Subcutaneous abdominal adipose tissue (tissue), 5 donors: Measurements from ENCODE around the gene ADIPOR2.

Source experiments
- H3K27ac ChIP-seq: one replicate; pipeline ENCODE4 v1.7.0; 2013; ENCODE audit warnings: low read depth, mild to moderate bottlenecking, inconsistent platforms, low read length, moderate library complexity
- H3K27me3 ChIP-seq, 5 donors: one replicate each; pipeline ENCODE4 v1.7.0; 2013; ENCODE audit warnings: low read length in 5 of 5, inconsistent platforms in 1 of 5; ENCODE audit not compliant: control insufficient read depth in 5 of 5, insufficient read depth in 4 of 5
- H3K36me3 ChIP-seq, 5 donors: one replicate each; pipeline ENCODE4 v1.7.0; 2013; ENCODE audit warnings: low read length in 5 of 5; ENCODE audit not compliant: control insufficient read depth in 5 of 5, insufficient read depth in 5 of 5
- H3K4me1 ChIP-seq, 5 donors: one replicate each; pipeline ENCODE4 v1.7.0; 2013; ENCODE audit warnings: low read length in 5 of 5, mild to moderate bottlenecking in 3 of 5, moderate library complexity in 1 of 5; ENCODE audit not compliant: control insufficient read depth in 5 of 5, insufficient read depth in 5 of 5
- H3K4me3 ChIP-seq, 5 donors: one replicate each; pipeline ENCODE4 v1.7.0; 2013; ENCODE audit warnings: low read length in 5 of 5, low read depth in 1 of 5
- H3K9ac ChIP-seq, 5 donors: one replicate each; pipeline ENCODE4 v1.7.0; 2013; ENCODE audit warnings: low read length in 5 of 5, mild to moderate bottlenecking in 4 of 5, moderate library complexity in 3 of 5
- H3K9me3 ChIP-seq, 5 donors: one replicate each; pipeline ENCODE4 v1.7.0; 2013; ENCODE audit warnings: low read length in 5 of 5; ENCODE audit not compliant: control insufficient read depth in 5 of 5
- donor health status: healthy.
- donor health status: healthy.
- donor health status: healthy.
- donor health status: healthy.
- donor health status: healthy.

ADIPOR2 gene

DNA sequence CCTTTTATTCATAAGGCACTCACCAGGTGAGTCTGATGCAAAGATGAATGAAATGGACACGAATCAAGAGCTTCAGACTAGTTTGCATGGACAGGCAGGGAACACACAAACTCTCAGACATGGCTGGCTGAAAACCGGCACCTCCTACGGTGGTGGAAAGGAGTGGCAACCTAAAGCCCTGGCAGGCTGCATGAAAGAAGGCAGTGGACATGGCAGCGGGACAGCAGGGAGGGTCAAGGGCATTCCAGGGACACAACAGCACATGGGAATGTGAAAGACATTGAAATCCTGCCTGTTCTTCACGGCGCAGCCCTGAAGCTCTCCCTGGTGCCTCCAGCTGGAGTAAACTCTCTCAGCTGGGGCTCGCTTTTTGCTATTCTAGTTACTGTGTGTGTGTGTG lies 112.9 kb downstream of the ADIPOR2 start:
- H3K27me3 ChIP-seq: no peaks in the 10 kb centered on the region
- no peaks in the 10 kb centered on the region for H3K9me3 ChIP-seq
- H3K4me1 ChIP-seq: peaks cover 0 to 27% (median 17%) of the 10 kb centered on the region in 5 donors
- no peak overlapping the region for H3K9ac ChIP-seq
- no peak overlapping the region for H3K27ac ChIP-seq
- H3K36me3 ChIP-seq: no peaks in the 10 kb centered on the region
- H3K4me3 ChIP-seq: no peak overlapping the region

GRCh38 chr12:1804545-1805332 lies 113.9 kb downstream of the ADIPOR2 start:
- Histone ChIP-seq H3K9me3 (no peaks in the 10 kb centered on the region), H3K4me3 (no peak overlapping the region), H3K36me3 (no peaks in the 10 kb centered on the region), H3K4me1 (peaks cover 0 to 32% (median 19%) of the 10 kb centered on the region in 5 donors), H3K27me3 (no peaks in the 10 kb centered on the region), H3K9ac (no peak overlapping the region), H3K27ac (no peak overlapping the region)

DNA sequence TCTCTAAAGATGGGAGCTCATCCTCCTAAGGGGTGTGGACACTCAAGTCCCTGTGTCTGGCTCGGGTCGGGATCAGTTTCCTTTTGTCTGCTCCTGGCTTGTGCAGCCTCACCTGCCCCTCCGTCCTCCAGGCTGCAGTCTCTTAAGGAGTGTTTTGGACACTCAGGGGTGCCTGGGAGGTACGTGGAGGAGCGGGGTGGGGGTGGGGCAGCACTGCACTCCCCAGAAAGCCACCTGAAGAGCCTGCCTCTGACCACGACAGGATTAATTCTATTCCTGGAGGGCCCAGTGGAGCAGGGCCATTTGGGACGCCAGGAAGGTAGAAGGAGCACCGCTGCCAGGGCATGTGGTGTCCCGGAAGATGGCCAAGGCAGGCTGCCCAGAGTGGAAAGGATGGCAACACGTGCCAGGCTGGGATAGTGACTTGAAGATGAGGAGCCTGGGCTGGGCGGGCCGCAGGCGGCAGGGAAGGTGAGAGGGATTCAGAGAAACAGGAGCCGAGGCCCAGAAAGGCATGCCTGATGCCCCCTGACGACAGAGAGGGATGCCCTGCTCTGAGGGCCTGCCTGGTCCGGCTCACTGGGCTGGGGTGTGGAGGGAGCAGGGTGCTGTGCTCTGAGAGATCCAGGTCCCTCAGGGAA lies 114.7 kb downstream of the ADIPOR2 start:
- Histone ChIP-seq H3K36me3 (no peaks in the 10 kb centered on the region), H3K9ac (peak overlapping the region in 1 of 5 donors; percentile 18), H3K27ac (no peak overlapping the region), H3K9me3 (no peaks in the 10 kb centered on the region), H3K4me1 (peaks cover 0 to 40% (median 27%) of the 10 kb centered on the region in 5 donors), H3K27me3 (no peaks in the 10 kb centered on the region), H3K4me3 (no peak overlapping the region)

- Histone ChIP-seq H3K9ac (peak overlapping the region in 1 of 5 donors; percentile 1), H3K36me3 (no peaks in the 10 kb centered on the region), H3K4me3 (no peak overlapping the region), H3K27me3 (no peaks in the 10 kb centered on the region), H3K27ac (no peak overlapping the region), H3K4me1 (peaks cover 0 to 45% (median 31%) of the 10 kb centered on the region in 5 donors), H3K9me3 (no peaks in the 10 kb centered on the region)
Measured at GRCh38 chr12:1806301-1807086, 115.6 kb downstream of the ADIPOR2 start.

DNA sequence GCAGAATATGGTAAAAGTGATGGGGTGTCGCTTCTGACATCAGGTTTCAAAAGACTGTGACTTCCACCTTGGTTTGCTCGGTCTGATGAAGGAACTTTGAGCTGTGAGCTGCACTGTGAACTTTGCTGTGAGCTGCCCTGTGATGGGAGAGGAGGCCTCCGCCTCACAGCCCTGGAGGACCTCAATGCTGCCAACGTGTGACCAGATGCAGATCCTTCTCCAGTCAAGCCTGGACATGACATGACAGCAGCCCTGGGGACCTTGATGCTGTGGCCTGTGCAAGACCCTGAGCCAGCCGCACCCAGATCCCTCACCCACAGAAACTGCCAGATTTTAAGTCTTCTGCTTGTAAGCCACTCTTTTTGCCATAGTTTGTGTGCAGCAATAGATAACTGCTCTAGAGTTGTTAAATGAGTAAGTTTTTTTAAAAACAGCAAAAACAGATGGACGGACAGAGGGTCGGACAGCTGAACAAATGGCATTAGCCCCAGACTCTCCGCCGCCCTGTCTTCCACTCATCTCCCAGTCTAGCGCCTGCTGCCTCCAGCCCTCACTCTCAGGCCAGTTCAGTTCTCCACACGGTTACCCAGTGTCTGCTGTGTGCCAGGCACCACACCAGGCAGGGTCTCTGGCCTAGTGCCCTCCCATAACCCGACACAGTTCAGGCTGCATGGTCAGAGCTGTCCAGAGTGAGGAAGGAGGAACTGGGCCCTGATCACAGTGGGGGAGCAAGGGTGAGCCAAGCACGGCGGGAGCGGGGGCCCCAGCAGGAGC lies 116.4 kb downstream of the ADIPOR2 start:
- no peak overlapping the region for H3K4me3 ChIP-seq
- H3K9ac ChIP-seq: no peak overlapping the region
- no peaks in the 10 kb centered on the region for H3K9me3 ChIP-seq
- no peaks in the 10 kb centered on the region for H3K36me3 ChIP-seq
- peaks cover 0 to 50% (median 35%) of the 10 kb centered on the region in 5 donors for H3K4me1 ChIP-seq
- H3K27me3 ChIP-seq: peaks cover 0 to 4% (median 0%) of the 10 kb centered on the region in 5 donors
- H3K27ac ChIP-seq: no peak overlapping the region

- Histone ChIP-seq H3K4me3 (no peak overlapping the region), H3K27me3 (peaks cover 0 to 4% (median 0%) of the 10 kb centered on the region in 5 donors), H3K9ac (no peak overlapping the region), H3K36me3 (no peaks in the 10 kb centered on the region), H3K27ac (no peak overlapping the region), H3K4me1 (peaks cover 0 to 60% (median 38%) of the 10 kb centered on the region in 5 donors), H3K9me3 (no peaks in the 10 kb centered on the region)
Measured at GRCh38 chr12:1808036-1808797, 117.3 kb downstream of the ADIPOR2 start.

- H3K27me3 ChIP-seq: peaks cover 0 to 4% (median 0%) of the 10 kb centered on the region in 5 donors
- no peak overlapping the region for H3K27ac ChIP-seq
- no peak overlapping the region for H3K4me3 ChIP-seq
- no peak overlapping the region for H3K9ac ChIP-seq
- H3K4me1 ChIP-seq: peaks cover 0 to 67% (median 46%) of the 10 kb centered on the region in 5 donors
- H3K36me3 ChIP-seq: no peaks in the 10 kb centered on the region
- no peaks in the 10 kb centered on the region for H3K9me3 ChIP-seq
Measured at GRCh38 chr12:1808798-1809480, 118.1 kb downstream of the ADIPOR2 start.

GRCh38 chr12:1809591-1810190 lies 118.8 kb downstream of the ADIPOR2 start:
- H3K9me3 ChIP-seq: no peaks in the 10 kb centered on the region
- H3K27me3 ChIP-seq: peaks cover 0 to 4% (median 0%) of the 10 kb centered on the region in 5 donors
- no peak overlapping the region for H3K27ac ChIP-seq
- H3K4me3 ChIP-seq: no peak overlapping the region
- H3K9ac ChIP-seq: no peak overlapping the region
- H3K36me3 ChIP-seq: no peaks in the 10 kb centered on the region
- peaks cover 0 to 70% (median 48%) of the 10 kb centered on the region in 5 donors for H3K4me1 ChIP-seq
